Esophagus muscularis mucosa (tissue), 4 donors: Measurements from ENCODE around the gene DCN.

Experiments
- EP300 ChIP-seq: sonication (generic); formaldehyde crosslinking; IDR thresholded peaks from one replicate; pipeline ENCODE4 v1.6.1; 2017; ENCODE audit warnings: antibody characterized with exemption
- POLR2A ChIP-seq: fragments of 450-650 bp; IDR thresholded peaks from one replicate; pipeline ENCODE4 v1.6.1; 2017; ENCODE audit warnings: antibody characterized with exemption, moderate library complexity, mild to moderate bottlenecking, low read depth
- POLR2AphosphoS5 ChIP-seq, 2 donors: sonication (generic); formaldehyde crosslinking; IDR thresholded peaks; one replicate each; pipeline ENCODE4 v1.6.1; 2017; ENCODE audit warnings: antibody characterized with exemption in 2 of 2
- TF ChIP-seq, protein P1 (sequence below), 3 experiments: fragments of 200-600 bp in 2 of 3; fragments of 450-650 bp in 1 of 3; sonication (generic) in 2 of 3; IDR thresholded peaks; one replicate each; pipeline ENCODE4 v1.5.1; 2017 to 2019; ENCODE audit warnings: antibody characterized with exemption in 3 of 3, mild to moderate bottlenecking in 2 of 3, moderate library complexity in 1 of 3

DNA sequence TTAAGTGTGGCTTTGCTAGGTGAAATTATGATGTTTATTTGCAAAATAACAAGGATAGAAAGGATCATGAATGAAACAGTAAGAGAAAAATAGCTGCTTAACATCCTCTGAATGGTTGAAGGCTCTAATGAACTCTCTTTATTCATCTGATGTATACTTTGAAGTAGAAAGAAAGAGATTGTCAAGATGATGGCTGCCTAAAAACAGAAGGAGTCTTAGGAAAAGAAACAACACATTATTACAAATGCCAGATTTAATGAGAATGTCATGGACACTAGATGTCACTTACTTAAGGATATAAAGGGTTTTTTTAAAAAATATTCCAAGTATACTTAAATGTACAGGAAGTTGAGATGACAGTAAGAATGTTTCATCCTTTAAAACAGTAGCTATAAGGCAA is 21.6 kb downstream of the DCN start:
- TF ChIP-seq, protein P1, sequence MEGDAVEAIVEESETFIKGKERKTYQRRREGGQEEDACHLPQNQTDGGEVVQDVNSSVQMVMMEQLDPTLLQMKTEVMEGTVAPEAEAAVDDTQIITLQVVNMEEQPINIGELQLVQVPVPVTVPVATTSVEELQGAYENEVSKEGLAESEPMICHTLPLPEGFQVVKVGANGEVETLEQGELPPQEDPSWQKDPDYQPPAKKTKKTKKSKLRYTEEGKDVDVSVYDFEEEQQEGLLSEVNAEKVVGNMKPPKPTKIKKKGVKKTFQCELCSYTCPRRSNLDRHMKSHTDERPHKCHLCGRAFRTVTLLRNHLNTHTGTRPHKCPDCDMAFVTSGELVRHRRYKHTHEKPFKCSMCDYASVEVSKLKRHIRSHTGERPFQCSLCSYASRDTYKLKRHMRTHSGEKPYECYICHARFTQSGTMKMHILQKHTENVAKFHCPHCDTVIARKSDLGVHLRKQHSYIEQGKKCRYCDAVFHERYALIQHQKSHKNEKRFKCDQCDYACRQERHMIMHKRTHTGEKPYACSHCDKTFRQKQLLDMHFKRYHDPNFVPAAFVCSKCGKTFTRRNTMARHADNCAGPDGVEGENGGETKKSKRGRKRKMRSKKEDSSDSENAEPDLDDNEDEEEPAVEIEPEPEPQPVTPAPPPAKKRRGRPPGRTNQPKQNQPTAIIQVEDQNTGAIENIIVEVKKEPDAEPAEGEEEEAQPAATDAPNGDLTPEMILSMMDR (IDR thresholded peaks at IDR 0.05): no peak
- no peak for TF ChIP-seq POLR2AphosphoS5 (IDR thresholded peaks at IDR 0.05)
- TF ChIP-seq POLR2A: no peak
- no peak for TF ChIP-seq EP300
